WTC11 (cell line): Measurements from ENCODE around the gene RASEF.

Experiments used
- ATF2 ChIP-seq: sonication (generic); formaldehyde crosslinking; IDR thresholded peaks from 2 replicates; pipeline ENCODE4 v1.8.1; 2022; ENCODE audit warnings: low read depth, missing genetic modification reagents, borderline replicate concordance
- CBFB ChIP-seq: sonication (generic); formaldehyde crosslinking; IDR thresholded peaks from 2 replicates; pipeline ENCODE4 v1.8.1; 2022; ENCODE audit warnings: mild to moderate bottlenecking, low read depth, missing genetic modification reagents
- CTCF ChIP-seq: fragments of 200-600 bp; IDR thresholded peaks from 2 replicates; pipeline ENCODE4 v1.8.0; 2022; ENCODE audit warnings: antibody characterized with exemption
- HMGA2 ChIP-seq: fragments of 250-450 bp; sonication (Bioruptor Pico); IDR thresholded peaks from 2 replicates; pipeline ENCODE4 v1.4.0; 2021; ENCODE audit warnings: mild to moderate bottlenecking, moderate library complexity
- JUN ChIP-seq: sonication (generic); formaldehyde crosslinking; IDR thresholded peaks from 2 replicates; pipeline ENCODE4 v1.8.0; 2023; ENCODE audit warnings: mild to moderate bottlenecking, missing genetic modification reagents
- MAX ChIP-seq: sonication (generic); formaldehyde crosslinking; IDR thresholded peaks from 2 replicates; pipeline ENCODE4 v1.8.0; 2022; ENCODE audit warnings: mild to moderate bottlenecking, missing genetic modification reagents
- NFE2L1 ChIP-seq: sonication (generic); formaldehyde crosslinking; IDR thresholded peaks from 2 replicates; pipeline ENCODE4 v1.8.1; 2023; ENCODE audit warnings: missing genetic modification reagents
- NR2C2 ChIP-seq: sonication (generic); formaldehyde crosslinking; IDR thresholded peaks from 2 replicates; pipeline ENCODE4 v1.8.0; 2022; ENCODE audit warnings: mild to moderate bottlenecking, missing genetic modification reagents
- SMAD3 ChIP-seq: sonication (generic); formaldehyde crosslinking; IDR thresholded peaks from 2 replicates; pipeline ENCODE4 v1.8.0; 2022; ENCODE audit warnings: missing genetic modification reagents, mild to moderate bottlenecking, borderline replicate concordance
- SP1 ChIP-seq: sonication (generic); formaldehyde crosslinking; conservative IDR thresholded peaks from 2 replicates; pipeline ENCODE4 v1.8.1; 2022; ENCODE audit warnings: missing genetic modification reagents
- TP53 ChIP-seq: sonication (generic); formaldehyde crosslinking; IDR thresholded peaks from 2 replicates; pipeline ENCODE4 v1.8.1; 2023; ENCODE audit warnings: mild to moderate bottlenecking, missing genetic modification reagents
- USF1 ChIP-seq: sonication (generic); formaldehyde crosslinking; IDR thresholded peaks from 2 replicates; pipeline ENCODE4 v1.8.0; 2022; ENCODE audit warnings: mild to moderate bottlenecking, missing genetic modification reagents
- ZBTB43 ChIP-seq: sonication (generic); formaldehyde crosslinking; IDR thresholded peaks from 2 replicates; pipeline ENCODE4 v1.8.1; 2023; ENCODE audit warnings: mild to moderate bottlenecking, missing genetic modification reagents
- ZNF532 ChIP-seq: fragments of 250-450 bp; sonication (Bioruptor Pico); IDR thresholded peaks from 2 replicates; pipeline ENCODE4 v1.9.0; 2021; ENCODE audit warnings: mild to moderate bottlenecking, borderline replicate concordance

GRCh38 chr9:83012168-83012921, 50.6 kb downstream of the RASEF start:
- TF ChIP-seq CTCF (no peak), ATF2 (CRISPR knock-in tag) (no peak), JUN (CRISPR knock-in tag) (no peak), TP53 (CRISPR knock-in tag) (no peak), ZNF532 (CRISPR knock-in tag) (no peak), HMGA2 (CRISPR knock-in tag) (no peak), MAX (no peak), SMAD3 (no peak), NR2C2 (CRISPR knock-in tag) (no peak), NFE2L1 (CRISPR knock-in tag) (no peak), USF1 (CRISPR knock-in tag) (no peak), ZBTB43 (no peak), CBFB (CRISPR knock-in tag) (no peak), SP1 (no peak)
